Endothelial cell of umbilical vein (primary cell): Measurements from ENCODE around the gene FBN3. TPM values are rescaled to one million over a fixed set of nuclear protein-coding genes. Genes with fewer than 3 reads are reported as not detected.

ENCODE experiments used
- BruUV-seq: library from RNA; stranded (reverse); fragments of 400-500 nt; replicated peaks from 2 replicates; lab custom pipeline; 2021; lab: Mats Ljungman, UMichigan
- CTCF ChIA-PET: fragments of 300-600, 350-600 bp; sonication (Branson Sonifier 250); formaldehyde crosslinking; loops from one replicate; lab custom pipeline; 2021; ENCODE audit warnings: antibody characterized with exemption, inconsistent platforms; lab: Charles Lee
- POLR2A ChIA-PET: fragments of 300-600, 350-600 bp; sonication (Branson Sonifier 250); formaldehyde crosslinking; loops from one replicate; lab custom pipeline; 2021; ENCODE audit warnings: antibody characterized with exemption, inconsistent platforms; lab: Charles Lee
- DNase-seq: peaks from one replicate; pipeline ENCODE4 v3.0.0-alpha.2; 2011; ENCODE audit warnings: low read depth, low spot score
- FAIRE-seq: peaks from 2 replicates; lab custom pipeline; 2011; peaks lifted over from hg19 to GRCh38; lab: Jason Lieb, UNC
- H2AFZ ChIP-seq: 2 replicates; pipeline ENCODE4 v1.6.0; 2012; ENCODE audit warnings: low read depth, low read length, control low read depth, inconsistent platforms
- H3K27ac ChIP-seq: 2 replicates; pipeline ENCODE4 v1.5.1; 2011; ENCODE audit warnings: low read depth, mild to moderate bottlenecking, control low read depth, low read length, moderate library complexity; ENCODE audit not compliant: insufficient read depth
- H3K27me3 ChIP-seq, 2 experiments: 2 replicates each; pipeline versions ENCODE4 v1.6.0 to v1.6.1; 2011; ENCODE audit warnings: low read length in 2 of 2, mixed read lengths in 1 of 2; ENCODE audit not compliant: control insufficient read depth in 2 of 2, insufficient read depth in 2 of 2
- H3K36me3 ChIP-seq, 2 experiments: 2 replicates in 1 of 2; 3 replicates in 1 of 2; pipeline ENCODE4 v1.5.1; 2011; ENCODE audit warnings: low read length in 2 of 2, mild to moderate bottlenecking in 1 of 2, moderate library complexity in 1 of 2; ENCODE audit not compliant: control insufficient read depth in 2 of 2, insufficient read depth in 2 of 2; ENCODE audit errors: extremely low read depth in 1 of 2
- H3K4me1 ChIP-seq: 3 replicates; pipeline ENCODE4 v1.5.1; 2011; ENCODE audit warnings: mild to moderate bottlenecking, low read length; ENCODE audit not compliant: control insufficient read depth, insufficient read depth; ENCODE audit errors: extremely low read depth
- H3K4me2 ChIP-seq: 2 replicates; pipeline ENCODE4 v1.6.1; 2011; ENCODE audit warnings: low read length, control low read depth, mixed read lengths; ENCODE audit not compliant: insufficient read depth
- H3K4me3 ChIP-seq, 3 experiments: fragments of 200-600 bp in 1 of 3; sonication (generic), shearing (Covaris generic) in 1 of 3; replicated peaks in 1 of 3; 2 replicates each; pipeline ENCODE4 v1.5.1; 2011 to 2016; ENCODE audit warnings: control low read depth in 3 of 3, low read length in 3 of 3, mild to moderate bottlenecking in 2 of 3, inconsistent platforms in 1 of 3, low read depth in 1 of 3, moderate library complexity in 1 of 3; ENCODE audit not compliant: insufficient read depth in 1 of 3
- H3K79me2 ChIP-seq: 2 replicates; pipeline ENCODE4 v1.6.0; 2012; ENCODE audit warnings: low read length, inconsistent platforms; ENCODE audit not compliant: control insufficient read depth, insufficient read depth
- H3K9ac ChIP-seq: replicated peaks from 2 replicates; pipeline ENCODE3; 2011; ENCODE audit warnings: low read length, control low read depth; ENCODE audit not compliant: insufficient read depth; ENCODE audit errors: extremely low read depth
- H3K9me1 ChIP-seq: replicated peaks from 3 replicates; pipeline ENCODE4 v1.6.0; 2011; ENCODE audit warnings: mild to moderate bottlenecking, low read length; ENCODE audit not compliant: control insufficient read depth, insufficient read depth; ENCODE audit errors: extremely low read depth
- H3K9me3 ChIP-seq: replicated peaks from 2 replicates; pipeline ENCODE4 v1.5.1; 2012; ENCODE audit warnings: low read length, inconsistent platforms; ENCODE audit not compliant: control insufficient read depth, insufficient read depth
- H4K20me1 ChIP-seq: replicated peaks from 2 replicates; pipeline ENCODE3; 2011; ENCODE audit warnings: mild to moderate bottlenecking, low read length; ENCODE audit not compliant: control insufficient read depth, insufficient read depth; ENCODE audit errors: extremely low read depth
- CTCF ChIP-seq, 2 donors: IDR thresholded peaks; 1 replicate in 1 of 2; 2 replicates in 1 of 2; pipeline ENCODE4 v1.5.1; 2011; ENCODE audit warnings: low read length in 2 of 2, mild to moderate bottlenecking in 2 of 2, moderate library complexity in 2 of 2, control low read depth in 1 of 2, inconsistent platforms in 1 of 2, low read depth in 1 of 2; ENCODE audit not compliant: insufficient read depth in 1 of 2; ENCODE audit errors: extremely low read depth in 1 of 2
- EZH2 ChIP-seq: IDR thresholded peaks from 2 replicates; pipeline ENCODE4 v1.6.1; 2012; ENCODE audit warnings: borderline replicate concordance, low read depth, mild to moderate bottlenecking, moderate library complexity, low read length, inconsistent platforms; ENCODE audit not compliant: severe bottlenecking
- FOS ChIP-seq: IDR thresholded peaks from 2 replicates; pipeline ENCODE4 v1.6.1; 2011; ENCODE audit warnings: mild to moderate bottlenecking, low read length, moderate library complexity, borderline replicate concordance; ENCODE audit not compliant: insufficient read depth
- GATA2 ChIP-seq: IDR thresholded peaks from 2 replicates; pipeline ENCODE4 v1.7.0; 2011; ENCODE audit warnings: low read depth, mild to moderate bottlenecking, moderate library complexity, mixed read lengths, low read length; ENCODE audit not compliant: insufficient read length, insufficient read depth
- JUN ChIP-seq: IDR thresholded peaks from 2 replicates; pipeline ENCODE4 v1.6.1; 2011; ENCODE audit warnings: borderline replicate concordance, low read depth; ENCODE audit not compliant: insufficient read length, insufficient read depth
- MAX ChIP-seq: IDR thresholded peaks from 2 replicates; pipeline ENCODE4 v1.6.1; 2011; ENCODE audit not compliant: insufficient read depth, insufficient read length
- MYC ChIP-seq: IDR thresholded peaks from one replicate; pipeline ENCODE4 v1.6.1; 2011; ENCODE audit warnings: mild to moderate bottlenecking, low read depth, low read length
- POLR2A ChIP-seq: IDR thresholded peaks from 2 replicates; pipeline ENCODE4 v1.6.1; 2012; ENCODE audit warnings: low read depth, mild to moderate bottlenecking, control low read depth, low read length
- POLR2AphosphoS5 ChIP-seq: IDR thresholded peaks from 2 replicates; pipeline ENCODE4 v1.6.1; 2012; ENCODE audit warnings: low read depth, mild to moderate bottlenecking, control low read depth, low read length, moderate library complexity; ENCODE audit not compliant: insufficient read depth
- dilution Hi-C: fragments of 300-500 bp; cut with MboI; formaldehyde crosslinking; loops from one replicate; pipeline ENCODE4 v1.15.0; 2019; ENCODE audit warnings: low sequenced_read_pairs; ENCODE audit not compliant: extremely low pct_ligation_motif_present
- intact Hi-C: fragments of 100-400 bp; cut with micrococcal nuclease; formaldehyde crosslinking; loops from one replicate; pipeline ENCODE4 v1.10.0; 2022
- polyA plus RNA-seq, 4 experiments: library from polyadenylated mRNA; depleted of rRNA in 3 of 4; stranded (reverse) in 3 of 4; unstranded in 1 of 4; fragments of >200 nt; gene quantifications; 2 replicates each; pipeline versions ENCODE4 v1.2.1 to v1.2.3, GENCODE V29; 2011 to 2012; ENCODE audit warnings: missing spikeins in 1 of 4
- total RNA-seq: library from RNA; stranded (reverse); gene quantifications from 2 replicates; pipeline ENCODE4 v1.2.3, GENCODE V29; 2021

Gene FBN3
- total and polyA plus RNA-seq, 2 donors (not counting 3 experiments of a cell fraction or from before 2014, with no cell fraction given) = not detected

- H3K27me3 ChIP-seq = no peaks in the 10 kb centered on the region
- no TSS peak for BruUV-seq
Measured at GRCh38 chr19:8041531-8041931, 107.9 kb downstream of the FBN3 start.

More at GRCh38 chr19:8041531-8041931, 107.9 kb downstream of the FBN3 start:
- no peak overlapping the region for H3K4me2 ChIP-seq
- no peak overlapping the region for H3K27ac ChIP-seq
- no peaks in the 10 kb centered on the region for H3K36me3 ChIP-seq
- H4K20me1 ChIP-seq = no peaks in the 10 kb centered on the region
- no peak overlapping the region for H2AFZ ChIP-seq
- FAIRE-seq (no peak), DNase-seq (no peak)
- H3K9me3 ChIP-seq = no peaks in the 10 kb centered on the region
- H3K9ac ChIP-seq = no peak overlapping the region
- intact Hi-C loops (no loop called here), dilution Hi-C loops (no loop called here)
- H3K4me3 ChIP-seq = no peak overlapping the region
- no peaks in the 10 kb centered on the region for H3K4me1 ChIP-seq
- no peak for TF ChIP-seq GATA2
- no peak for TF ChIP-seq CTCF (IDR thresholded peaks at IDR 0.05; ENCODE audit: extremely low read depth in 1 of 2, insufficient read depth in 1 of 2, low read depth in 1 of 2, low read length in 2 of 2)
- no peak for TF ChIP-seq POLR2AphosphoS5
- TF ChIP-seq FOS = no peak
- TF ChIP-seq JUN = no peak
- no peak for TF ChIP-seq MAX
- TF ChIP-seq EZH2 = no peak
- no peak for TF ChIP-seq MYC
- no peak for TF ChIP-seq POLR2A
- H3K79me2 ChIP-seq = no peaks in the 10 kb centered on the region
- ChIA-PET CTCF (interaction anchor here (0.6 kb wide), 1 partner anchor 114 kb away, joined by 3 read pairs; no protein-coding TSS in a partner anchor), POLR2A (no interaction called here)
- no peaks in the 10 kb centered on the region for H3K9me1 ChIP-seq
